Smooth muscle cell (in vitro differentiated cells): ENCODE results near the gene CGB2. TPM values are rescaled to one million over a fixed set of nuclear protein-coding genes. Genes with fewer than 3 reads are reported as not detected.

Experiments used
- DNase-seq: peaks from one replicate; lab custom pipeline; 2025; ENCODE audit not compliant: unreplicated experiment; lab: John Stamatoyannopoulos, UW
- H2AFZ ChIP-seq: fragments of 200-600 bp; sonication (generic); 2 replicates; pipeline ENCODE4 v1.6.0; 2016; ENCODE audit warnings: antibody characterized with exemption, low read depth, mild to moderate bottlenecking
- H3F3A ChIP-seq: fragments of 200-600 bp; sonication (generic); 2 replicates; pipeline ENCODE4 v1.6.0; 2017; ENCODE audit warnings: antibody characterized with exemption, low read depth
- H3K27ac ChIP-seq: fragments of 200-600 bp; sonication (generic); 2 replicates; pipeline ENCODE4 v1.5.1; 2016; ENCODE audit warnings: low read depth, mild to moderate bottlenecking
- H3K27me3 ChIP-seq: fragments of 200-600 bp; sonication (generic); 2 replicates; pipeline ENCODE4 v1.6.1; 2016; ENCODE audit warnings: low read depth, mild to moderate bottlenecking
- H3K36me3 ChIP-seq: fragments of 200-600 bp; sonication (generic); 2 replicates; pipeline ENCODE4 v1.5.1; 2016; ENCODE audit warnings: low read depth
- H3K4me1 ChIP-seq: fragments of 200-600 bp; sonication (generic); 2 replicates; pipeline ENCODE4 v1.5.1; 2016; ENCODE audit warnings: low read depth
- H3K4me2 ChIP-seq: fragments of 200-600 bp; sonication (generic); 2 replicates; pipeline ENCODE4 v1.6.0; 2016; ENCODE audit warnings: mild to moderate bottlenecking
- H3K4me3 ChIP-seq: fragments of 200-600 bp; sonication (generic); 2 replicates; pipeline ENCODE4 v1.5.1; 2016; ENCODE audit warnings: mild to moderate bottlenecking
- H3K79me2 ChIP-seq: fragments of 200-600 bp; sonication (generic); 2 replicates; pipeline ENCODE4 v1.6.0; 2016; ENCODE audit warnings: low read depth, mild to moderate bottlenecking
- H3K9ac ChIP-seq: fragments of 200-600 bp; sonication (generic); 2 replicates; pipeline ENCODE4 v1.6.0; 2016; ENCODE audit warnings: low read depth
- H3K9me3 ChIP-seq: fragments of 200-600 bp; sonication (generic); replicated peaks from 2 replicates; pipeline ENCODE4 v1.5.1; 2016; ENCODE audit warnings: low read depth
- H4K20me1 ChIP-seq: fragments of 200-600 bp; sonication (generic); 2 replicates; pipeline ENCODE4 v1.6.0; 2016; ENCODE audit warnings: low read depth
- CTCF ChIP-seq: fragments of 200-600 bp; sonication (generic); IDR thresholded peaks from 2 replicates; pipeline ENCODE4 v1.5.1; 2017; ENCODE audit warnings: borderline replicate concordance, mild to moderate bottlenecking, antibody characterized with exemption; ENCODE audit not compliant: insufficient read depth, poor library complexity, severe bottlenecking
- WGBS: methylation state at CpG from one replicate; pipeline ENCODE4 v1.1.7; 2016; ENCODE audit warnings: low lambda C conversion rate; 5-methylcytosine and 5-hydroxymethylcytosine counted together
- polyA plus RNA-seq: library from polyadenylated mRNA; unstranded; fragments of >200 nt; fragmentation: Nextera tagmentation; extraction: Ambion mirVana; gene quantifications from 2 replicates; pipeline ENCODE4 v1.2.1, GENCODE V29; 2016
- total RNA-seq: library from RNA; depleted of rRNA; stranded (reverse); fragments of >200 nt; gene quantifications from 2 replicates; pipeline ENCODE4 v1.2.3, GENCODE V29; 2014

Gene CGB2
- total and polyA plus RNA-seq, 2 experiments from 2014 or later = not detected

GRCh38 chr19:48987323-48987722, 44.4 kb upstream of the CGB2 start:
- WGBS = 92% methylated on average over 6 of the region's 7 CpGs
- H3K4me3 ChIP-seq = no peak overlapping the region

GRCh38 chr19:48988286-48988685, 43.4 kb upstream of the CGB2 start:
- 97% methylated on average over 7 of the region's 7 CpGs for WGBS
- DNase-seq = no peak
- Histone ChIP-seq H3K4me3 (no peak overlapping the region), H3K79me2 (peaks cover 37% of the 10 kb centered on the region), H3K9ac (no peak overlapping the region), H3K4me1 (peaks cover 10% of the 10 kb centered on the region), H3K36me3 (no peaks in the 10 kb centered on the region), H3K9me3 (no peaks in the 10 kb centered on the region), H3K27ac (no peak overlapping the region), H3F3A (no peaks in the 10 kb centered on the region), H3K27me3 (no peaks in the 10 kb centered on the region), H2AFZ (no peak overlapping the region), H3K4me2 (no peak overlapping the region), H4K20me1 (peaks cover 49% of the 10 kb centered on the region)
- TF ChIP-seq CTCF = no peak

More at GRCh38 chr19:48987323-48987722, 44.4 kb upstream of the CGB2 start:
- TF ChIP-seq CTCF = no peak
- no peak for DNase-seq
- H3K27me3 ChIP-seq = no peaks in the 10 kb centered on the region
- peaks cover 49% of the 10 kb centered on the region for H4K20me1 ChIP-seq
- H3K9me3 ChIP-seq = no peaks in the 10 kb centered on the region
- H3K79me2 ChIP-seq = peaks cover 30% of the 10 kb centered on the region
- no peak overlapping the region for H3K27ac ChIP-seq
- no peak overlapping the region for H3K9ac ChIP-seq
- H3K36me3 ChIP-seq = no peaks in the 10 kb centered on the region
- no peaks in the 10 kb centered on the region for H3F3A ChIP-seq
- no peak overlapping the region for H2AFZ ChIP-seq
- no peak overlapping the region for H3K4me2 ChIP-seq
- H3K4me1 ChIP-seq = peaks cover 10% of the 10 kb centered on the region

DNA sequence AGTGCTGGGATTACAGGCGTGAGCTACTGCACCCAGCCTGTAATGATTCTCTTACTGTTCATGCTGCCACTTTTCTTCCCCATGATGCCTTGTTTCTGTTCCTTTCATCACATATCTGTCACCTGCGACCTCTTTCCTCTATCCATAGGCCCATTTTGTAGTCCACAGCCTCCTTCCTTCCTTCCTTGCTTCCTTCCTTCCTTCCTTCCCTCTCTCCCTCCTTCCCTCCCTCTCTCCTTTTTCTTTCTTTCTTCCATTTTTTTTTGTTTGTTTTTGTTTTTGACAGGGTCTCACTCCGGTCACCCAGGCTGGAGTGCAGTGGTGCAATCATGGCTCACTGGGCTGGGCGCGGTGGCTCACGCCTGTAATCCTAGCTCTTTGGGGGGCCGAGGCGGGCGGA, 42.8 kb upstream of the CGB2 start:
- peaks cover 10% of the 10 kb centered on the region for H3K4me1 ChIP-seq

More for the DNA sequence above, 42.8 kb upstream of the CGB2 start:
- H3K79me2 ChIP-seq = peaks cover 37% of the 10 kb centered on the region
- no peak for DNase-seq
- no peaks in the 10 kb centered on the region for H3K27me3 ChIP-seq
- no peak overlapping the region for H2AFZ ChIP-seq
- no peak overlapping the region for H3K27ac ChIP-seq
- no peaks in the 10 kb centered on the region for H3K36me3 ChIP-seq
- TF ChIP-seq CTCF = no peak
- no peak overlapping the region for H3K4me2 ChIP-seq
- H3K4me3 ChIP-seq = no peak overlapping the region
- H3K9me3 ChIP-seq = no peaks in the 10 kb centered on the region
- no peaks in the 10 kb centered on the region for H3F3A ChIP-seq
- WGBS = 98% methylated on average over 9 of the region's 9 CpGs
- no peak overlapping the region for H3K9ac ChIP-seq
- peaks cover 49% of the 10 kb centered on the region for H4K20me1 ChIP-seq
